Right ventricle myocardium inferior (tissue), 1 donor: ENCODE data around the gene TGFB2. TPM values are rescaled to one million over a fixed set of nuclear protein-coding genes. Genes with fewer than 3 reads are reported as not detected.

Experiments used
- ATAC-seq: fragments of 200-7000 bp; cut with Tn5 transposase; one replicate; pipeline ENCODE4 v1.9.1; 2020; ENCODE audit warnings: mild to moderate bottlenecking, moderate library complexity
- DNase-seq: peaks from one replicate; pipeline ENCODE4 v3.0.0; 2021; ENCODE audit errors: missing footprints
- intact Hi-C: fragments of 100-400 bp; cut with DNase I; formaldehyde crosslinking; loops from one replicate; pipeline ENCODE4 v1.11.0; 2022
- total RNA-seq: library from RNA; stranded (reverse); fragmentation: NEBNext Ultra II Directional; extraction: Animal tissue kit (Norgen Biotek cat#: 25700); gene quantifications from one replicate; pipeline ENCODE4 v1.2.1, GENCODE V29; 2021
- donor health status: DM: no; HTN: yes; CAD: no; lungs with severe emphysema.

The TGFB2 gene
- total RNA-seq, 1 donor from 2014 or later: 1.6 TPM

DNA sequence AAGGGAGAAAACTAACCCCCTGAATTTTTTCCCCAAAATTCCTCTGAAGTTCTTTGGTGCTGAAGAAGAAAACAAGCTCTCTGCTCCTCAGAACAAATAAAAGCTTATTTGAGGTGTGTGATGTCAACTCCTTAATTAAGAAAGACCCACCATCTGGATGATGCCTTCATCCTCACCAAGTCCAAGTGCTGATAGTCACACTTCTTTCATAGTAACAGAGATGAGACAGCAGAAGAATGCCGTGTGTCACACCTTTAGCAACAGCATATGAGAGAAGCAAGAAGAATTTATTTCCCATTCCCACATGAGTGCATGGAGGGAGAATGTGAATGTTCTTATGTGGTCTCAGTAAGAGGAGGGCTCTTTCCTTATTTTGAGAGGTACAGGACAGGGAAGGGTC, 91.2 kb downstream of the TGFB2 start:
- DNase-seq (no peak), ATAC-seq (no peak)
- intact Hi-C loops: no loop called here

DNA sequence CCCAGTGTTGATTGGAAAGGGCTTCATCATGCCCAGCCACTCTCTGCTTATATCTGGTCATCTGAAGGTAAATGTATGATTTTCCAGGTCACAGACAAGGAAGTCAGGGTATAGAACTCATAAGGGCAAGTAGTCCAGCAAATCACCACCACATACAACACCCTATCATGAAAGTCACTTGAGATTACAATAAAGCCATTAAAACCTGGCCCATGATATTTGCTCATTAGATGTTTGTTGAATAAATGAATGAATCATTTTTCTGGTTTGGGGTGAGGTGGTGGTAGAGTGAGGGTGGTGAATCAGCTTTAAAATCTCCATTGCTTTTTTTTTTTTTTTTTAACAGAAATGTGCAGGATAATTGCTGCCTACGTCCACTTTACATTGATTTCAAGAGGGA, 91.9 kb downstream of the TGFB2 start:
- intact Hi-C loops: no loop called here
- DNase-seq: no peak
- no peak for ATAC-seq

DNA sequence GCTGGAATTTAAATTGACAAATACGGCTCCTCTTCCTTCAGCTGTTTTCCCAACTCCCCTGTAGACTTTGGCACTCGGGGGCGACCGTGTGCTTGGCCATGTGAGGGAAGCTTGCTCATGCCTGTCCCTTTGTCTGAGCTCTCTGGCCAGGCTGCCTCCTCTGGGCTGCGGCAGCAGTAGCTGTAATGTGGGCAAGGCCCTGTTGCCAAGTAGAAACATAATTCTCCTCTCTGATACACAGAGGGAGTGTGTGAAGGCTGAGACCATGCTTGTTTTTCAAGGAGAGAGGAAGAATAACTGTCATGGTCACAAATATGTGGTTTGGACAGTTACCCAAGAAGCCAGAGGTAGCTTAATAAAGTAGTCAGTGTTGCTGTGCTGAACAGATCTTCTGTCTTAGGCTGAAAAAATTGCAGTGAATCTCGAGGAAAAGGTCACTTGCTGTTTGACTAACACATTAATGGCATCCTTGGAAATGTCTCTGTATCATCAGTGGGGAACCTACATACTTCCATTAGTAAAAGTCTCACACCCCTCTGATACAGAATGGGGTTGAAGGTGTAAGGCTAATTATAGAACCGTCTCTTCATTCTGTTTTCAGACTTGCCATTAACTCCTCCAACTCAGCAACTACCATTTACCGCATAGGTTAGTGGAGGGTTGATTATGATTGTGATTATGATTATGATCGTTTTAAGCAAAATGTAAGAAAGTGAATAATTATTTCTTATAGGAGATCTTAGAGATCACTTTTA, 94.6 kb downstream of the TGFB2 start:
- ATAC-seq (no peak), DNase-seq (no peak)
- intact Hi-C loops: no loop called here

DNA sequence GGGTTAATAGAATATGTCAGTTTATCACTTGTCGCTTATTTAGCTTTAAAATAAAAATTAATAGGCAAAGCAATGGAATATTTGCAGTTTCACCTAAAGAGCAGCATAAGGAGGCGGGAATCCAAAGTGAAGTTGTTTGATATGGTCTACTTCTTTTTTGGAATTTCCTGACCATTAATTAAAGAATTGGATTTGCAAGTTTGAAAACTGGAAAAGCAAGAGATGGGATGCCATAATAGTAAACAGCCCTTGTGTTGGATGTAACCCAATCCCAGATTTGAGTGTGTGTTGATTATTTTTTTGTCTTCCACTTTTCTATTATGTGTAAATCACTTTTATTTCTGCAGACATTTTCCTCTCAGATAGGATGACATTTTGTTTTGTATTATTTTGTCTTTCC, 98.1 kb downstream of the TGFB2 start:
- ATAC-seq (no peak), DNase-seq (no peak)
- intact Hi-C loops: no loop called here

DNA sequence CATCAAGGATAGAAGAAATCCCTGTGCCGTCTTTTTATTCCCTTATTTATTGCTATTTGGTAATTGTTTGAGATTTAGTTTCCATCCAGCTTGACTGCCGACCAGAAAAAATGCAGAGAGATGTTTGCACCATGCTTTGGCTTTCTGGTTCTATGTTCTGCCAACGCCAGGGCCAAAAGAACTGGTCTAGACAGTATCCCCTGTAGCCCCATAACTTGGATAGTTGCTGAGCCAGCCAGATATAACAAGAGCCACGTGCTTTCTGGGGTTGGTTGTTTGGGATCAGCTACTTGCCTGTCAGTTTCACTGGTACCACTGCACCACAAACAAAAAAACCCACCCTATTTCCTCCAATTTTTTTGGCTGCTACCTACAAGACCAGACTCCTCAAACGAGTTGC, 99.0 kb downstream of the TGFB2 start:
- ATAC-seq (no peak), DNase-seq (no peak)
- intact Hi-C loops: no loop called here

DNA sequence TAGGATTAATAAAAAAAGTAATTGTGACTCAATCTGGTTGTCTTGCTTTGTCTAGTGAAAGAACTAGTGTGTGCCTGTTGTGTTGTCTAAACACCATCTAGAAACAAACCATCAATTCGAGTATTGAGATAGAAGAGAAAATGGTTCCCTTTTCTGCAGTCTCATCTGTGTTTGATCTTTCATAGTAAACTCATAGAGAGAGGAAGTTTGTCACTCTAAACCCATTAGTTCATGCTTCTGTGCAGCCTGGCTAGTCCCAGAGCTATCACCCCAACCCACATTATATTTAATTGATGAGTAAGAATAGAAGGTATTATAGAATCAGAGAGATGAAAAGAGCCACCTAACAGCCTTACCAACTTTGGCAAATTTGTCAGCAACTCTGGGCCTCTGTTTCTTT, 99.5 kb downstream of the TGFB2 start:
- intact Hi-C loops: no loop called here
- DNase-seq (no peak), ATAC-seq (no peak)

DNA sequence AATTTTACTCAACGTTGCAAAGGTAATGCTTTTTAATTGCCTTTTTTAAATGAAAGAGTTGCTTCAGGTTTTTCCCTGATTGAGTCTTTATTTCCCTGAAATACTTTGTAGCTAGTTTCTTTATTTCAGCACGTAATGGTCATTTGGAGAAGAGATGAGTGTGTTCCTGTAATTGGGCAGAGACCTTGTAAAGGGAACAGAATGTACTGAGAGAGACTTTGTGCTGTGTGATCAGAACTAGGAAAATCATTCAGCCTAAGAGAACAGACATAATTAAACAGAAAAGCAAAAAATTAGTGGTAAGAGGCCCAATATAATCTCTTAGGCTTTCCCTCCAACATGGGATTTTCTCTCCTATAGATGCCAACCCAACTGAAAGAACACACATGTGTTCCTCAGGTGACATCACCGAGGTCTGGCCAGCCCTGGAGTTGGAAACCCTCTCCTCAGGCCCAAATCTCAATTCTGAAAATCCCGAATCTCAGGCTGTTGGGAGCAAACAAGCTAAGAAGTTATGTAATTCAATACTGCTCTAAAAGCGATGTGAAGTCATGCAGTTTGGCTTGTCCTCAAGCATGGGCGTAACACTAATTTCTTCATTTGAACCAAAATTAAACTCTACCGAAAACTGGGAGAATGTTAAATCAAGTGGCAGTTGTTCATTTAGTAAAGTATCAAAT, 102.0 kb downstream of the TGFB2 start:
- ATAC-seq (peak; percentile 89), DNase-seq (no peak)
- intact Hi-C loops: no loop called here

DNA sequence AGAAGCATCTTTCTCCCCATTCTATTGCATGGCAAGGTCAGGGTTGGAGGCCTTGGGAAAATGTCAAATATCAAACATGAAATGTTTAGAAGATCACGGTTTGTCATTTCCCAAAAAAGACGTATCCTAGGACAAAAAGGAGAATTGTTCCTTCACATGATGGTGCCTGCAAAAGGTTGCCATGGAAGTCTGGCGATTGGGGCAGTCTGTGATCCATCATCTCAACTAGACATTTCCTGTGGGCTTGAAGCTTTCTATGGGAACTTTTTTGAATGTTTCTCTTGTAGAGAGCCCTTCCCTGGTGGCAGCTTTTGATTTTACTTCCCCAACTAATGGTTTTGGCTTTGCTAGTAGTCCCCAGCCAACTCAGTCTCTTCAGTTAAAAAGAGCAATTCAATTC, 106.3 kb downstream of the TGFB2 start:
- no peak for ATAC-seq
- DNase-seq: no peak
- intact Hi-C loops: no loop called here

DNA sequence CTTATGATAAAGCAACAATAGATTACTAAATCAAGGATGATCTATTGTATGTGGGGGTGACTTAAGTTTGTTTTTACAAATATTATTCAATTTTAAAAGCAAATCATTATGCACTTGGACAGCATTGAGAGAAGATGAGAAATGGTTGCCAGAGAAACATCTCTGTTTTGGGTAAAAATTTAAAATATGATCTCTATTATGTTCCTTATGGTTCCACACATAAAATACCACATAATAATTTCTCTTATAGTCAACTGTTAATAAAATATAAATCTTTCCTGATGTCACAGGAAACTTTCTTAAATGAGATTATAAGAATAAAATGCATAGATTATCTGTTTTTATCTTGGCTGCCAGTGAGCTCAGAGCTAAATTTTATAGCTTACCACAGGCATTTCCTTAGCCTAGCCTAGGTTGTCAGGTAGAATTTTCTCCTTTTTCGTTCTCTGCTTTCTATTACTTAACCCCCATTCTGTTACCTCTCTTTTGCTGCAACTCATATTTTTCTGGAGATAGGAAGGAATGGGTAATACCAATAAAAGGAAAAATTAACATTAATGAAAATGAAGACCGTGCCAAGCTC, 109.7 kb downstream of the TGFB2 start:
- ATAC-seq (no peak), DNase-seq (no peak)
- intact Hi-C loops: no loop called here

DNA sequence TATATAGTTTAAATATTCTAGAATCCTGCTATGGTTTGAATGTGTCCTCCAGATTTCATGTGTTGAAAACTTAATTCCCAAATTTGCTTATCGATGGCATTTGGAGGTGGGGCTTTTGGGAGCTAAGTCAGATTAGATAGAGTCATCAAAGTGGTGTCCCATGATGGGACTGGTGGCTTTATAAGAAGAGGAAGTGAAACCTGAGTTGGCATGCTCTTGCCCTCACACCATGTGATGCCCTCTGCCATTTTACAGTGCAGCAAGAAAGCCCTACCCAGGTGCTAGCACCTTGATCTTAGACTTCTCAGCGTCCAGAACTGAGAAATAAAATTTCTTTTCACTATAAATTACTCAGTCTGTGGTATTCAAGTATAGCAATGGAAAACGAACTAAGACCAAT, 111.3 kb downstream of the TGFB2 start:
- intact Hi-C loops: no loop called here
- DNase-seq: no peak
- no peak for ATAC-seq

DNA sequence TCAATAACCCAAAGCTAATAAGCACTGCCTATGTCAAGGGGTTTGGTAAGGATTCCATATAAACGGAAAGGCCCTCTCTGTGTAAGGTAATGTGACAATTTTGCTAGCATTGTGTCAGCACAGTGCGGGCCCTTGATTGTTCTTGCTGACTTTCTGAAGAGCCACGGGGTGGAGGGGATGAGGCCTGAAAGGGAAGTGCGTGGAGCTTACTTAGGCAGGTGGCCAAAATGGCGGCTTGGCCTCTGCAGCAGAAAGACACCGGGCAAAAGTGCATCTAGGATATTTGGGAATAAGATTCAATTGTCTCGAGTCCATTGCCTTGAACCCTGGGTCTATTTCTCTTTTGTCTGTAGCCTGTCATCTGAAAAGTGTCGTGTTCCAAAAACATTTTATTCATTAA, 114.3 kb downstream of the TGFB2 start:
- intact Hi-C loops: no loop called here
- ATAC-seq: no peak
- DNase-seq: no peak

DNA sequence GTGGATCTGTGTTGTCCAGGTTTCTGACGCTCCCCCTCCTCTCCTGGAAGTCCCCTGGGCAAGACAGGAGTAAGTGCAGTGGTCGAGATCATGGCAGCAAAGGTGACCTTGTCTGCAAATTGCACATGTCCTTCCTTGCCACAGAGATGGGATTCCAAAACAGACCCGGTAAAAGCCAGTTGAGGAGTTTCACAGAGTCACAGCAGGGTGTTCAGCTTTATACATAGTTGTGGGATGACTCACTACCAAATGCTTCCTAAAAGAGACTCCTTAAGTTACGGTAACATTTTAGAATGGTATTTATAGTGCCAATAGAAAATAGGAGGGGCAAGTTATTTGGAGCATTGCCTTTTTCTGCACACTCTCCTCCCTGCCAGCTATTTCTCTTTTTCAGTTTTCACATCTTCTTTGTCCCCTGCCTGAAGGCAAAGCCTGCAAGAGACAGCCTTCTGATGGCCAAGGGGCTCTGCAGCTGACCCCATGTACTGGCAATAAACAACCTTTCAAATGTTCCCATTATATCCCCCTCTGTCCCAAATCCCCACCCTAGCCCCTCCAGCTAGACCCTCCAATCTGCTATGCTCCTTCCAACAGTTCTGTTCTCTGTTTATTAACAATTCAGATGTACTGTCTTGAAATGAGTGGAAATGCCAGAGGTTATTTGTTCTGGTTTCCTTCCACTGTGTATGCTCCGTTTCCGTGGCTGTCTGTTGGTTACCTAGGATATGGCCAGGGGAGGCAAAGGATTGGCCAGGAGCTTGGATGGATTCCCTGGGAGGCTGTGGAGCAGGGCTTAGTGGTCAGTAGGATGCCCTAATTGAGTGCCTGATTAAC, 115.0 kb downstream of the TGFB2 start:
- intact Hi-C loops: loop anchor here (5.0 to 10.0 kb wide), 2 partner anchors 113 to 715 kb away; partner anchors contain the start of genes LYPLAL1 and TGFB2
- no peak for DNase-seq
- ATAC-seq: peak; percentile 64

DNA sequence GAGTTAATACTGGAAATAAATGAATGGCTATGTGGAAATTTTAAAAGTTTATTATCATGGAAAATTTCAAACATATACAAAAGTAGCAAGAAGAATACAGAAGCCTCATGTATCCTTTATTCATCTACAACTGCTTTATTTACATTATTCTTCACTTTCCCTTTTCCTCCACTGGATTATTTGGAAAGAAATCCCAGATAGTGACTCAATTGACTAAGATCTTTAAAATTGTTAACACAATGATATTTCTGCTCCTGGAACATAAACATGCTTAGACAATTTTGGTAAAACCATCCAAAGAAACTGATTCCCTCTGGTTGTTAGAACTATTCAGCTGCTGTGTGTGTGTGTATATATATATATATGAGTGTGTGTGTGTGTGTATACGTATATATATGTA, 116.2 kb downstream of the TGFB2 start:
- intact Hi-C loops: loop anchor here (5.0 to 10.0 kb wide), 2 partner anchors 114 to 713 kb away; partner anchors contain the start of genes LYPLAL1 and TGFB2
- ATAC-seq (no peak), DNase-seq (no peak)

DNA sequence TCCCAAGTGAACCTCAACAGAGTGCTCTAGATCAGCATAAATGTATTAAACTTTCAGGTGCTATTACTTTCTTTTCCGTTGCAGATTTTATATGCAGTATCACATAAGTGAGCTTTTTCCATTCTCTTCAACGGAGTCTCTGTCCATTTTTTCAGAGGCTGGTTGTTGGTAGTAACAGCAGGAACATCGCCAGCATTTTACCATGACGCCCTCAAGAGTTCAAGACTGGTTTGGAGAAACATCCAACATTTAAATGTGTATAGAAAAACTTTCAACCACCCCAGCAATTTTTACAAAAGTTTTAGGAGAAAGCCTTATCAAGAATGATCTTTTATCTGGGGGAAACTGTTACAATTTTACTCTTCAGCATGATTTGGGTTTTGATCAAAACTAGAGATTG, 117.0 kb downstream of the TGFB2 start:
- ATAC-seq (no peak), DNase-seq (no peak)
- intact Hi-C loops: loop anchor here (5.0 to 10.0 kb wide), 2 partner anchors 115 to 713 kb away; partner anchors contain the start of genes LYPLAL1 and TGFB2

DNA sequence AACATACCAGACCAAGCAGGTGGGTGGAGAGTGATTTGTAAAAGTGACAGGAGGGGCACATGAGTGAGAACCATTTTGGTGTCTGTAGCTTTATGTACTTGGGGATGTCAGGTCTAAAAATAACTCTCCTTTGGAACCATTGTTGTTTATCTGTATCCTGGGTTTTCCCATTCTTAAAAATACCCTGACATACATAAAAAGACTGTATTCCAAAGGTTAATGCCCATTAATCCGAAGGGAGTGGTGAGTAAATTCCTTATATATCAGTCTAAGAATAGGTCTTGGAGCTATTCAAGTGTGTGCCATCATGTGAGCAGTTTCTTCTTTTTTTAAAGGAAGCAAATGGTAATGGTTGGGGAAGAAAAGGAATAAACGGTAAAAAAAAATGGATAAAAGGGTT, 117.5 kb downstream of the TGFB2 start:
- DNase-seq (no peak), ATAC-seq (no peak)
- intact Hi-C loops: loop anchor here (5.0 to 10.0 kb wide), 2 partner anchors 115 to 712 kb away; partner anchors contain the start of genes LYPLAL1 and TGFB2

DNA sequence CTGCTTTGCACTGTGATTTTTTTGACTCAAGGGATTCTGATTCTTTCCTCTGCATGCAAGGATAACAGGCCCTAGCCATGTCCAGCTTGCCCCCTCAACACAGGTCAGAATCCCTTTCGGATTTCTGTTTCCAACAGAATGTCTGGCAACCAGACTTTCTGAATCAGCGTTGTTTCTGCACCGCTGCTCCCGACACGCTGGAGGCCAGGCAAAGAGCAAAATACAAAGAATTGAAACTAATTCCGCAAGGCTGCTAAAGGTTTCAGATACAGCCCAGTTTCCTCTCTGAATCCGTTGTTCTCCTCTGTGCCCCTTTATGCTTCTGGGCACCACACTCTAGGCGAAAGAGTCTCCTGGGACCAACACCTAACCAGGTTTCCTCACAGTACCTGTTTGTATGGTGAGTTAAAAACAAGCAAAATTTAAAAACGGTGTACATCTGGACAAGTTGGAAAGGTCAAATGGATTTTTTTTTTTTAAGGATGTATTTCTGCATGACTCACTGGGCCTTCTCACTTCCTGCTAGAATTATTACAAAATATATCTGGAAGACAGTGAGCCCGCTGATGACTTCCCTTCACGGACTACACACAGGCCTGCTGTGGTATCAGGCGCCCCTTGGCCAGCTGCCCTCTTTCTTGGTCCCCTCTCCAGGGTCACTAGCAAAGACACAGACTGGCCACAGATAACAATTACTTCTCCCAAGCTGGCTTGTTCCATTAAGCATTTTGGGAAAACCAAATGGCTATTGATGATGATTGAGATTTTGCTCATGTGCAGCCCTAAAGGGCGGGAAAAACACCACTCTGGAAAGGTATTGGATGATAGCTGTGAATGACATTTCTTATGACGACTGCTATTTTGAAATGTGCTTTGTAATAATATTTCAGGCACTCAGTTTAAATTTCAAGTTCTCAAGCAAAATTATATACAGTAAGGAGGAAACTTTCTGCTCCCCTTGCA, 118.3 kb downstream of the TGFB2 start:
- DNase-seq (peak; percentile 76), ATAC-seq (peak; percentile 77)
- intact Hi-C loops: loop anchor here (5.0 to 10.0 kb wide), 2 partner anchors 116 to 711 kb away; partner anchors contain the start of genes LYPLAL1 and TGFB2

DNA sequence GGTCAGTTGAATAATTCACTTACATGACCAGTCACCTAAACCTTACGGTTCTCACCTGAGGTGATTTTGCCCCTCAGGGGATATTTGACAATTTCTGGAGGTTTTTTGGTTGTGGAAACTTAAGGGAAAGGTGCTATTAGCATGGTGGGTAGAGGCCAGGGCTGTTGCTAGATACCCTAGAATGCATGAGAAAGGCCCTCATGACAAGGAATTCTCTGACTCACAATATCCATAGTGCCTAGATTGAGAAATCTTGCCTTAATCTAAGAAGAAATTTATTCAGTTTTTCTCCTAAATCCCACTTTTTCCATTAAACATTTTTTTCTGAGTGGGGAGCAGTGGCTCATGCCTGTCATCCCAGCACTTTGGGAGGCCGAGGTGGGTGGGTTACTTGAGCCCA, 119.7 kb downstream of the TGFB2 start:
- ATAC-seq (no peak), DNase-seq (no peak)
- intact Hi-C loops: loop anchor here (5.0 to 10.0 kb wide), 2 partner anchors 118 to 710 kb away; partner anchors contain the start of genes LYPLAL1 and TGFB2
